ENCODE measurements around the gene FBXL7. TPM values are rescaled to one million over a fixed set of nuclear protein-coding genes. Genes with fewer than 3 reads are reported as not detected.

The FBXL7 gene
- total and polyA plus RNA-seq, 2 experiments from 2014 or later: 4.5 to 15.2 TPM

- TF ChIP-seq, protein P1, sequence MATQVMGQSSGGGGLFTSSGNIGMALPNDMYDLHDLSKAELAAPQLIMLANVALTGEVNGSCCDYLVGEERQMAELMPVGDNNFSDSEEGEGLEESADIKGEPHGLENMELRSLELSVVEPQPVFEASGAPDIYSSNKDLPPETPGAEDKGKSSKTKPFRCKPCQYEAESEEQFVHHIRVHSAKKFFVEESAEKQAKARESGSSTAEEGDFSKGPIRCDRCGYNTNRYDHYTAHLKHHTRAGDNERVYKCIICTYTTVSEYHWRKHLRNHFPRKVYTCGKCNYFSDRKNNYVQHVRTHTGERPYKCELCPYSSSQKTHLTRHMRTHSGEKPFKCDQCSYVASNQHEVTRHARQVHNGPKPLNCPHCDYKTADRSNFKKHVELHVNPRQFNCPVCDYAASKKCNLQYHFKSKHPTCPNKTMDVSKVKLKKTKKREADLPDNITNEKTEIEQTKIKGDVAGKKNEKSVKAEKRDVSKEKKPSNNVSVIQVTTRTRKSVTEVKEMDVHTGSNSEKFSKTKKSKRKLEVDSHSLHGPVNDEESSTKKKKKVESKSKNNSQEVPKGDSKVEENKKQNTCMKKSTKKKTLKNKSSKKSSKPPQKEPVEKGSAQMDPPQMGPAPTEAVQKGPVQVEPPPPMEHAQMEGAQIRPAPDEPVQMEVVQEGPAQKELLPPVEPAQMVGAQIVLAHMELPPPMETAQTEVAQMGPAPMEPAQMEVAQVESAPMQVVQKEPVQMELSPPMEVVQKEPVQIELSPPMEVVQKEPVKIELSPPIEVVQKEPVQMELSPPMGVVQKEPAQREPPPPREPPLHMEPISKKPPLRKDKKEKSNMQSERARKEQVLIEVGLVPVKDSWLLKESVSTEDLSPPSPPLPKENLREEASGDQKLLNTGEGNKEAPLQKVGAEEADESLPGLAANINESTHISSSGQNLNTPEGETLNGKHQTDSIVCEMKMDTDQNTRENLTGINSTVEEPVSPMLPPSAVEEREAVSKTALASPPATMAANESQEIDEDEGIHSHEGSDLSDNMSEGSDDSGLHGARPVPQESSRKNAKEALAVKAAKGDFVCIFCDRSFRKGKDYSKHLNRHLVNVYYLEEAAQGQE (IDR thresholded peaks at IDR 0.05; ENCODE audit: unreplicated experiment): no peak
- TF ChIP-seq CREB1 (CRISPR knock-in tag; IDR thresholded peaks at IDR 0.05; ENCODE audit: low read depth) (no peak), ETS1 (IDR thresholded peaks at IDR 0.05) (no peak)
Observed at GRCh38 chr5:15835514-15835913, 335.5 kb downstream of the FBXL7 start (continued).

GRCh38 chr5:15837551-15838289 lies 337.7 kb downstream of the FBXL7 start:
- Histone ChIP-seq H3F3A (replicated peaks; ENCODE audit: low read depth) (no peaks in the 10 kb centered on the region), H3K27me3 (ENCODE audit: insufficient read depth) (no peaks in the 10 kb centered on the region), H3K4me2 (no peak overlapping the region), H2AFZ (no peak overlapping the region), H3K4me3 (no peak overlapping the region), H3K79me2 (replicated peaks; ENCODE audit: insufficient read depth) (no peaks in the 10 kb centered on the region), H3K36me3 (ENCODE audit: insufficient read depth) (no peaks in the 10 kb centered on the region), H3K4me1 (ENCODE audit: insufficient read depth) (peaks cover 18% of the 10 kb centered on the region), H3K27ac (ENCODE audit: low read depth) (no peak overlapping the region), H3K9me2 (ENCODE audit: insufficient read depth) (no peaks in the 10 kb centered on the region), H4K20me1 (replicated peaks; ENCODE audit: insufficient read depth) (no peaks in the 10 kb centered on the region)
- Mint-ChIP-seq H3K9me3 (peaks cover 21% of the 10 kb centered on the region), H3K36me3 (ENCODE audit: low read depth) (peaks cover 17% of the 10 kb centered on the region), H3K27ac (no peak overlapping the region), H3K27me3 (ENCODE audit: insufficient read depth, low read depth, poor library complexity) (no peaks in the 10 kb centered on the region), H3K4me1 (peaks cover 18% of the 10 kb centered on the region), H3K4me3 (no peak overlapping the region)
- ATAC-seq: no peak
- no peak for DNase-seq (ENCODE audit: low spot score)
- TF ChIP-seq ZNF114 (CRISPR knock-in tag; IDR thresholded peaks at IDR 0.05) (no peak), EZH2phosphoT487 (IDR thresholded peaks at IDR 0.05; ENCODE audit: unreplicated experiment) (no peak), STAT1 (IDR thresholded peaks at IDR 0.05; ENCODE audit: unreplicated experiment) (no peak), ZNF331 (CRISPR knock-in tag; IDR thresholded peaks at IDR 0.05; ENCODE audit: low read depth) (no peak), EZH2 (IDR thresholded peaks at IDR 0.05; ENCODE audit: low read depth, unreplicated experiment) (no peak), NANOG (IDR thresholded peaks at IDR 0.05; ENCODE audit: borderline replicate concordance) (no peak), CREB1 (CRISPR knock-in tag; IDR thresholded peaks at IDR 0.05; ENCODE audit: low read depth) (no peak), POLR2AphosphoS5 (IDR thresholded peaks at IDR 0.05; ENCODE audit: low read depth) (no peak)
- TF ChIP-seq, protein P2, sequence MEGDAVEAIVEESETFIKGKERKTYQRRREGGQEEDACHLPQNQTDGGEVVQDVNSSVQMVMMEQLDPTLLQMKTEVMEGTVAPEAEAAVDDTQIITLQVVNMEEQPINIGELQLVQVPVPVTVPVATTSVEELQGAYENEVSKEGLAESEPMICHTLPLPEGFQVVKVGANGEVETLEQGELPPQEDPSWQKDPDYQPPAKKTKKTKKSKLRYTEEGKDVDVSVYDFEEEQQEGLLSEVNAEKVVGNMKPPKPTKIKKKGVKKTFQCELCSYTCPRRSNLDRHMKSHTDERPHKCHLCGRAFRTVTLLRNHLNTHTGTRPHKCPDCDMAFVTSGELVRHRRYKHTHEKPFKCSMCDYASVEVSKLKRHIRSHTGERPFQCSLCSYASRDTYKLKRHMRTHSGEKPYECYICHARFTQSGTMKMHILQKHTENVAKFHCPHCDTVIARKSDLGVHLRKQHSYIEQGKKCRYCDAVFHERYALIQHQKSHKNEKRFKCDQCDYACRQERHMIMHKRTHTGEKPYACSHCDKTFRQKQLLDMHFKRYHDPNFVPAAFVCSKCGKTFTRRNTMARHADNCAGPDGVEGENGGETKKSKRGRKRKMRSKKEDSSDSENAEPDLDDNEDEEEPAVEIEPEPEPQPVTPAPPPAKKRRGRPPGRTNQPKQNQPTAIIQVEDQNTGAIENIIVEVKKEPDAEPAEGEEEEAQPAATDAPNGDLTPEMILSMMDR (conservative IDR thresholded peaks at IDR 0.05; ENCODE audit: low read depth in 2 of 2): no peak
- TF ChIP-seq, protein P3, sequence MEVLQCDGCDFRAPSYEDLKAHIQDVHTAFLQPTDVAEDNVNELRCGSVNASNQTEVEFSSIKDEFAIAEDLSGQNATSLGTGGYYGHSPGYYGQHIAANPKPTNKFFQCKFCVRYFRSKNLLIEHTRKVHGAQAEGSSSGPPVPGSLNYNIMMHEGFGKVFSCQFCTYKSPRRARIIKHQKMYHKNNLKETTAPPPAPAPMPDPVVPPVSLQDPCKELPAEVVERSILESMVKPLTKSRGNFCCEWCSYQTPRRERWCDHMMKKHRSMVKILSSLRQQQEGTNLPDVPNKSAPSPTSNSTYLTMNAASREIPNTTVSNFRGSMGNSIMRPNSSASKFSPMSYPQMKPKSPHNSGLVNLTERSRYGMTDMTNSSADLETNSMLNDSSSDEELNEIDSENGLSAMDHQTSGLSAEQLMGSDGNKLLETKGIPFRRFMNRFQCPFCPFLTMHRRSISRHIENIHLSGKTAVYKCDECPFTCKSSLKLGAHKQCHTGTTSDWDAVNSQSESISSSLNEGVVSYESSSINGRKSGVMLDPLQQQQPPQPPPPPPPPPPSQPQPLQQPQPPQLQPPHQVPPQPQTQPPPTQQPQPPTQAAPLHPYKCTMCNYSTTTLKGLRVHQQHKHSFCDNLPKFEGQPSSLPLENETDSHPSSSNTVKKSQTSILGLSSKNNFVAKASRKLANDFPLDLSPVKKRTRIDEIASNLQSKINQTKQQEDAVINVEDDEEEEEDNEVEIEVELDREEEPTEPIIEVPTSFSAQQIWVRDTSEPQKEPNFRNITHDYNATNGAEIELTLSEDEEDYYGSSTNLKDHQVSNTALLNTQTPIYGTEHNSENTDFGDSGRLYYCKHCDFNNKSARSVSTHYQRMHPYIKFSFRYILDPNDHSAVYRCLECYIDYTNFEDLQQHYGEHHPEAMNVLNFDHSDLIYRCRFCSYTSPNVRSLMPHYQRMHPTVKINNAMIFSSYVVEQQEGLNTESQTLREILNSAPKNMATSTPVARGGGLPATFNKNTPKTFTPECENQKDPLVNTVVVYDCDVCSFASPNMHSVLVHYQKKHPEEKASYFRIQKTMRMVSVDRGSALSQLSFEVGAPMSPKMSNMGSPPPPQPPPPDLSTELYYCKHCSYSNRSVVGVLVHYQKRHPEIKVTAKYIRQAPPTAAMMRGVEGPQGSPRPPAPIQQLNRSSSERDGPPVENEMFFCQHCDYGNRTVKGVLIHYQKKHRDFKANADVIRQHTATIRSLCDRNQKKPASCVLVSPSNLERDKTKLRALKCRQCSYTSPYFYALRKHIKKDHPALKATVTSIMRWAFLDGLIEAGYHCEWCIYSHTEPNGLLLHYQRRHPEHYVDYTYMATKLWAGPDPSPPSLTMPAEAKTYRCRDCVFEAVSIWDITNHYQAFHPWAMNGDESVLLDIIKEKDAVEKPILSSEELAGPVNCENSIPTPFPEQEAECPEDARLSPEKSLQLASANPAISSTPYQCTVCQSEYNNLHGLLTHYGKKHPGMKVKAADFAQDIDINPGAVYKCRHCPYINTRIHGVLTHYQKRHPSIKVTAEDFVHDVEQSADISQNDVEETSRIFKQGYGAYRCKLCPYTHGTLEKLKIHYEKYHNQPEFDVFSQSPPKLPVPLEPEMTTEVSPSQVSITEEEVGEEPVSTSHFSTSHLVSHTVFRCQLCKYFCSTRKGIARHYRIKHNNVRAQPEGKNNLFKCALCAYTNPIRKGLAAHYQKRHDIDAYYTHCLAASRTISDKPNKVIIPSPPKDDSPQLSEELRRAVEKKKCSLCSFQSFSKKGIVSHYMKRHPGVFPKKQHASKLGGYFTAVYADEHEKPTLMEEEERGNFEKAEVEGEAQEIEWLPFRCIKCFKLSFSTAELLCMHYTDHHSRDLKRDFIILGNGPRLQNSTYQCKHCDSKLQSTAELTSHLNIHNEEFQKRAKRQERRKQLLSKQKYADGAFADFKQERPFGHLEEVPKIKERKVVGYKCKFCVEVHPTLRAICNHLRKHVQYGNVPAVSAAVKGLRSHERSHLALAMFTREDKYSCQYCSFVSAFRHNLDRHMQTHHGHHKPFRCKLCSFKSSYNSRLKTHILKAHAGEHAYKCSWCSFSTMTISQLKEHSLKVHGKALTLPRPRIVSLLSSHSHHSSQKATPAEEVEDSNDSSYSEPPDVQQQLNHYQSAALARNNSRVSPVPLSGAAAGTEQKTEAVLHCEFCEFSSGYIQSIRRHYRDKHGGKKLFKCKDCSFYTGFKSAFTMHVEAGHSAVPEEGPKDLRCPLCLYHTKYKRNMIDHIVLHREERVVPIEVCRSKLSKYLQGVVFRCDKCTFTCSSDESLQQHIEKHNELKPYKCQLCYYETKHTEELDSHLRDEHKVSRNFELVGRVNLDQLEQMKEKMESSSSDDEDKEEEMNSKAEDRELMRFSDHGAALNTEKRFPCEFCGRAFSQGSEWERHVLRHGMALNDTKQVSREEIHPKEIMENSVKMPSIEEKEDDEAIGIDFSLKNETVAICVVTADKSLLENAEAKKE (CRISPR knock-in tag; IDR thresholded peaks at IDR 0.05): no peak
